A549 treated with Mapracorat at 1 μM for 4 hours (cell line): ENCODE measurements around the gene SF3B2. TPM values are rescaled to one million over a fixed set of nuclear protein-coding genes. Genes with fewer than 3 reads are reported as not detected.

Experiments
- total RNA-seq: library from RNA; stranded (reverse); fragments of 200-300 nt; extraction: Qiagen RNA extraction; gene quantifications from 5 replicates; pipeline ENCODE4 v1.2.3, GENCODE V29; 2022

SF3B2 gene, protein sequence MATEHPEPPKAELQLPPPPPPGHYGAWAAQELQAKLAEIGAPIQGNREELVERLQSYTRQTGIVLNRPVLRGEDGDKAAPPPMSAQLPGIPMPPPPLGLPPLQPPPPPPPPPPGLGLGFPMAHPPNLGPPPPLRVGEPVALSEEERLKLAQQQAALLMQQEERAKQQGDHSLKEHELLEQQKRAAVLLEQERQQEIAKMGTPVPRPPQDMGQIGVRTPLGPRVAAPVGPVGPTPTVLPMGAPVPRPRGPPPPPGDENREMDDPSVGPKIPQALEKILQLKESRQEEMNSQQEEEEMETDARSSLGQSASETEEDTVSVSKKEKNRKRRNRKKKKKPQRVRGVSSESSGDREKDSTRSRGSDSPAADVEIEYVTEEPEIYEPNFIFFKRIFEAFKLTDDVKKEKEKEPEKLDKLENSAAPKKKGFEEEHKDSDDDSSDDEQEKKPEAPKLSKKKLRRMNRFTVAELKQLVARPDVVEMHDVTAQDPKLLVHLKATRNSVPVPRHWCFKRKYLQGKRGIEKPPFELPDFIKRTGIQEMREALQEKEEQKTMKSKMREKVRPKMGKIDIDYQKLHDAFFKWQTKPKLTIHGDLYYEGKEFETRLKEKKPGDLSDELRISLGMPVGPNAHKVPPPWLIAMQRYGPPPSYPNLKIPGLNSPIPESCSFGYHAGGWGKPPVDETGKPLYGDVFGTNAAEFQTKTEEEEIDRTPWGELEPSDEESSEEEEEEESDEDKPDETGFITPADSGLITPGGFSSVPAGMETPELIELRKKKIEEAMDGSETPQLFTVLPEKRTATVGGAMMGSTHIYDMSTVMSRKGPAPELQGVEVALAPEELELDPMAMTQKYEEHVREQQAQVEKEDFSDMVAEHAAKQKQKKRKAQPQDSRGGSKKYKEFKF
- total RNA-seq = 169 to 179 TPM (median 172 TPM) in 5 replicates

GRCh38 chr11:66051766-66052663 is at the start of gene SF3B2:
Gene SF3B2, plus strand, starts transcription at chr11:66052364. Its CDS starts 21 bp downstream, at chr11:66052385.

GRCh38 chr11:66011785-66012303 is 40.3 kb upstream of the SF3B2 start, which contains the start of gene CST6:
Gene CST6, plus strand, starts transcription at chr11:66012008. Its CDS starts 37 bp downstream, at chr11:66012045.

DNA sequence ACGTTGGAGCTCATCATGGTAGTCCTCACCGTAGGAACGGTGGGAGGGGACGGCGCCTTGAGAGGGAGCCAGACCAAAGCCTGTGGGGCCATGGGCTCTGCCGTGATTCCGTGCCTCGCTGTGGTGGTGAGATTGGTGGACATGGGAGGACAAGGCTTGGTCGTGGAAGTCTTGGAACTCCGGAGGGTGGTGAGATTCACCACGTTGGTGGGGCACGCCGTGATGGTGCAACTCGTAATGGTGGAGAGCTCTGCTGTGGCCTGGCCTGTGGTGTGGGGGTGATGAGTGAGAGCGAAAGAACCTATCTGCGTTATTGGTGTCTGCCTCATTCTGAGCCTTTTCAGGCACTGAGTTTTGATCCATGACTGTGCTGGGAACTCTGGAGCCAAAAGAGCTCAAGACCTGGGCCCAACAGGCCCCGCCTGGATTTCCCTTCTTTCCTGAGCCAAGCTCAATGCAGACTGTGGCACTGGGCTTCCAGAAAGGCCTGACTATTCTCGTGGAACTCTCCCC is 26.1 kb upstream of the SF3B2 start, which contains the start of gene CATSPER1:
Gene CATSPER1, minus strand, starts transcription at position 463 of the 513 bp plus-strand sequence. Its CDS starts 100 bp downstream, at position 363.

DNA sequence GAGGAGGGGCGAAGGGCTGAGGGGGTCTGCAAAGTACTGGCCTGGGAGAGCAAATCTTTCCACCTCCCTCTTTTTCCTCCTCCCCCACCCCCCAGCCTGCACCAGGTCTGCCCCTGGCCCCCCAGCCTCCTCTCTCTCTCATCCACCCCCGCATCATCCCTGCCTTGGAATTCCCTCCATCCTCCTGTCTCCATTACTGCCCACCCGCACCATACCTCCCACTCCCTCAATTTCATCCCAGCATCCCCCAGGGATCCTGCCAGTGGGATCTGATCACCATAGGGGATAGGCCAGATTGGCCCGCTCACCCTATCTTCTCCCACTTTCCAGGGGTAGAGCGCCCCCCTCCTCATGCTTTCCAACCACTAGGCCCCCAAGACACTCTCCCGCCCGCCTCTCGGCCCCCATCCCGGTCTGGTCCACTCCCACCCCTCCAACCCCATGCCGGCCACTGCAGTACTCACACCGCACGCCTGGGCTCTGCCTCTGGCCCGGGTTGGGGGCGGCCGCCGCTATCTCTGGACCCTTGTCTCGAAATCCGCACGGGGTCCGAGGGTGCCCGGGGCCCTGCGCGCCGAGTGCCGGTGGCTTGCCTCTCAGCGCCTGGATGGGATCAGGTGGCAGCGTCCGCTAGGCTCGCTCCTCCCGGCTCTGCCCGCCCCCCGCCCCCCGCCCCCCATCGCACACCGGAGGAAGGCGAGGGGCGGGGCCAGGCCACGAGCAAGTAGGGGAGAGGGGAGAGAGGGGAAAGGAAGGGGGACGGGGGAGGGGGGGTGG is 3.4 kb upstream of the SF3B2 start, which contains the start of gene GAL3ST3:
Gene GAL3ST3, minus strand, starts transcription at position 615 of the 777 bp plus-strand sequence. CDS start 3,746 bp downstream, outside the sequence.

GRCh38 chr11:66069715-66070603 is 17.8 kb downstream of the SF3B2 start, which contains the start of gene PACS1:
Gene PACS1, plus strand, starts transcription at chr11:66070272. Its CDS starts 215 bp downstream, at chr11:66070487.

Other genes starting within 250 kb of the SF3B2 start
- gene SNX32, start 218.4 kb upstream of the SF3B2 start, total RNA-seq = 0.09 TPM in 1 of 5 replicates, not detected in the others
- 2,078 to 2,355 TPM (median 2,242 TPM) in 5 replicates for gene CFL1, start 194.2 kb upstream of the SF3B2 start, total RNA-seq
- gene MUS81, start 191.9 kb upstream of the SF3B2 start, total RNA-seq = 26.7 to 36.3 TPM (median 33.7 TPM) in 5 replicates
- gene EFEMP2, start 179.6 kb upstream of the SF3B2 start, total RNA-seq = 0.52 to 1.2 TPM (median 0.99 TPM) in 5 replicates
- 0.11 TPM in 1 of 5 replicates, not detected in the others for gene CTSW, start 172.5 kb upstream of the SF3B2 start, total RNA-seq
- gene FIBP, start 163.9 kb upstream of the SF3B2 start, total RNA-seq = 73.6 to 86.8 TPM (median 84.7 TPM) in 5 replicates
- 22.2 to 49.0 TPM (median 44.4 TPM) in 5 replicates for gene CCDC85B, start 161.7 kb upstream of the SF3B2 start, total RNA-seq
- gene FOSL1, start 152.0 kb upstream of the SF3B2 start, total RNA-seq = 122 to 190 TPM (median 138 TPM) in 5 replicates
- 32.8 to 52.7 TPM (median 45.5 TPM) in 5 replicates for gene C11orf68, start 133.3 kb upstream of the SF3B2 start, total RNA-seq
- 171 to 273 TPM (median 214 TPM) in 5 replicates for gene DRAP1, start 132.9 kb upstream of the SF3B2 start, total RNA-seq
- not detected in 5 replicates for gene TSGA10IP, start 106.9 kb upstream of the SF3B2 start, total RNA-seq
- gene SART1, start 90.6 kb upstream of the SF3B2 start, total RNA-seq = 46.4 to 64.2 TPM (median 56.3 TPM) in 5 replicates
- gene EIF1AD, start 50.2 kb upstream of the SF3B2 start, total RNA-seq = 38.1 to 40.8 TPM (median 39.6 TPM) in 5 replicates
- gene BANF1, start 49.9 kb upstream of the SF3B2 start, total RNA-seq = 377 to 509 TPM (median 484 TPM) in 5 replicates
- not detected in 5 replicates for gene CST6, start 40.4 kb upstream of the SF3B2 start, total RNA-seq
- 1.2 to 2.2 TPM (median 1.7 TPM) in 5 replicates for gene CATSPER1, start 25.9 kb upstream of the SF3B2 start, total RNA-seq
- not detected in 5 replicates for gene GAL3ST3, start 3.2 kb upstream of the SF3B2 start, total RNA-seq
- 58.3 to 88.8 TPM (median 77.4 TPM) in 5 replicates for gene PACS1, start 17.9 kb downstream of the SF3B2 start, total RNA-seq
- 35.5 to 49.9 TPM (median 45.3 TPM) in 5 replicates for gene KLC2, start 205.3 kb downstream of the SF3B2 start, total RNA-seq
- gene RAB1B, start 216.3 kb downstream of the SF3B2 start, total RNA-seq = 128 to 156 TPM (median 142 TPM) in 5 replicates
- gene CNIH2, start 225.8 kb downstream of the SF3B2 start, total RNA-seq = 2.2 to 3.4 TPM (median 2.4 TPM) in 5 replicates
- 94.5 to 120 TPM (median 118 TPM) in 5 replicates for gene YIF1A, start 236.8 kb downstream of the SF3B2 start, total RNA-seq
- gene TMEM151A, start 239.5 kb downstream of the SF3B2 start, total RNA-seq = 1.9 to 4.0 TPM (median 3.6 TPM) in 5 replicates